ENCODE results near the gene SORBS1. TPM values are rescaled to one million over a fixed set of nuclear protein-coding genes. Genes with fewer than 3 reads are reported as not detected.

SORBS1 gene
- total RNA-seq, 1 donor from 2014 or later: 5.1 TPM

GRCh38 chr10:95401704-95402469 is 159.3 kb downstream of the SORBS1 start:
- H3K9me3 ChIP-seq (ENCODE audit: insufficient read depth, low read depth, low read length): no peaks in the 10 kb centered on the region
- no peak overlapping the region for H2AFZ ChIP-seq (ENCODE audit: low read depth, low read length)
- no peak for FAIRE-seq
- no peak overlapping the region for H3K4me2 ChIP-seq (ENCODE audit: low read length)
- no peak overlapping the region for H3K4me3 Mint-ChIP-seq (ENCODE audit: unreplicated experiment)
- no peaks in the 10 kb centered on the region for H3K79me2 ChIP-seq (ENCODE audit: insufficient read depth, low read length)
- DNase-seq (ENCODE audit: low read depth): no peak
- peaks cover 14% of the 10 kb centered on the region for H3K36me3 Mint-ChIP-seq (ENCODE audit: low read depth, unreplicated experiment)
- H4K20me1 ChIP-seq (ENCODE audit: insufficient read depth, low read length): no peaks in the 10 kb centered on the region
- no peak overlapping the region for H3K9ac ChIP-seq (ENCODE audit: low read length)
- TF ChIP-seq EZH2 (IDR thresholded peaks at IDR 0.05; ENCODE audit: insufficient read depth, low read length): no peak
- TF ChIP-seq CTCF (IDR thresholded peaks at IDR 0.05; ENCODE audit: insufficient read depth, low read depth, low read length): no peak
- no peaks in the 10 kb centered on the region for H3K4me1 ChIP-seq (ENCODE audit: insufficient read depth, low read length)
- H3K27me3 ChIP-seq (ENCODE audit: insufficient read depth, low read length): no peaks in the 10 kb centered on the region
- no peak overlapping the region for H3K27ac ChIP-seq (ENCODE audit: low read depth, low read length)
- H3K4me3 ChIP-seq (ENCODE audit: insufficient read depth, low read depth, low read length): no peak overlapping the region
- no peaks in the 10 kb centered on the region for H3K9me3 Mint-ChIP-seq (ENCODE audit: unreplicated experiment)
- H3K27me3 Mint-ChIP-seq (ENCODE audit: low read depth, unreplicated experiment): peaks cover 5% of the 10 kb centered on the region
- no peak overlapping the region for H3K27ac Mint-ChIP-seq (ENCODE audit: unreplicated experiment)
- H3K4me1 Mint-ChIP-seq (ENCODE audit: low read depth, unreplicated experiment): no peaks in the 10 kb centered on the region
- H3K36me3 ChIP-seq (ENCODE audit: insufficient read depth, low read length): no peaks in the 10 kb centered on the region

GRCh38 chr10:95400787-95401186 is 160.4 kb downstream of the SORBS1 start:
- no peaks in the 10 kb centered on the region for H3K79me2 ChIP-seq (ENCODE audit: insufficient read depth, low read length)
- Mint-ChIP-seq H3K36me3 (ENCODE audit: low read depth, unreplicated experiment) (peaks cover 12% of the 10 kb centered on the region), H3K9me3 (ENCODE audit: unreplicated experiment) (no peaks in the 10 kb centered on the region), H3K4me3 (ENCODE audit: unreplicated experiment) (no peak overlapping the region), H3K4me1 (ENCODE audit: low read depth, unreplicated experiment) (no peaks in the 10 kb centered on the region), H3K27me3 (ENCODE audit: low read depth, unreplicated experiment) (peaks cover 4% of the 10 kb centered on the region), H3K27ac (ENCODE audit: unreplicated experiment) (no peak overlapping the region)
- no peaks in the 10 kb centered on the region for H3K36me3 ChIP-seq (ENCODE audit: insufficient read depth, low read length)
- no peak overlapping the region for H3K9ac ChIP-seq (ENCODE audit: low read length)
- TF ChIP-seq CTCF (IDR thresholded peaks at IDR 0.05; ENCODE audit: insufficient read depth, low read depth, low read length): no peak
- no peak for TF ChIP-seq EZH2 (IDR thresholded peaks at IDR 0.05; ENCODE audit: insufficient read depth, low read length)
- no peaks in the 10 kb centered on the region for H3K4me1 ChIP-seq (ENCODE audit: insufficient read depth, low read length)
- H3K27ac ChIP-seq (ENCODE audit: low read depth, low read length): no peak overlapping the region
- H3K4me2 ChIP-seq (ENCODE audit: low read length): no peak overlapping the region
- FAIRE-seq (no peak), DNase-seq (ENCODE audit: low read depth) (no peak)
- H2AFZ ChIP-seq (ENCODE audit: low read depth, low read length): no peak overlapping the region
- H3K4me3 ChIP-seq (ENCODE audit: insufficient read depth, low read depth, low read length): no peak overlapping the region
- H3K27me3 ChIP-seq (ENCODE audit: insufficient read depth, low read length): no peaks in the 10 kb centered on the region
- no peaks in the 10 kb centered on the region for H4K20me1 ChIP-seq (ENCODE audit: insufficient read depth, low read length)
- H3K9me3 ChIP-seq (ENCODE audit: insufficient read depth, low read depth, low read length): no peaks in the 10 kb centered on the region

- Histone ChIP-seq H3K4me1 (ENCODE audit: insufficient read depth, low read length) (no peaks in the 10 kb centered on the region), H3K79me2 (ENCODE audit: insufficient read depth, low read length) (no peaks in the 10 kb centered on the region), H3K9ac (ENCODE audit: low read length) (no peak overlapping the region), H3K27me3 (ENCODE audit: insufficient read depth, low read length) (no peaks in the 10 kb centered on the region), H2AFZ (ENCODE audit: low read depth, low read length) (no peak overlapping the region), H3K9me3 (ENCODE audit: insufficient read depth, low read depth, low read length) (no peaks in the 10 kb centered on the region), H3K36me3 (ENCODE audit: insufficient read depth, low read length) (no peaks in the 10 kb centered on the region), H3K4me3 (ENCODE audit: insufficient read depth, low read depth, low read length) (no peak overlapping the region), H3K4me2 (ENCODE audit: low read length) (no peak overlapping the region), H4K20me1 (ENCODE audit: insufficient read depth, low read length) (no peaks in the 10 kb centered on the region), H3K27ac (ENCODE audit: low read depth, low read length) (no peak overlapping the region)
- DNase-seq (ENCODE audit: low read depth) (no peak), FAIRE-seq (no peak)
- H3K9me3 Mint-ChIP-seq (ENCODE audit: unreplicated experiment): no peaks in the 10 kb centered on the region
- H3K27me3 Mint-ChIP-seq (ENCODE audit: low read depth, unreplicated experiment): peaks cover 3% of the 10 kb centered on the region
- peaks cover 8% of the 10 kb centered on the region for H3K36me3 Mint-ChIP-seq (ENCODE audit: low read depth, unreplicated experiment)
- TF ChIP-seq CTCF (IDR thresholded peaks at IDR 0.05; ENCODE audit: insufficient read depth, low read depth, low read length) (no peak), EZH2 (IDR thresholded peaks at IDR 0.05; ENCODE audit: insufficient read depth, low read length) (no peak)
- peaks cover 3% of the 10 kb centered on the region for H3K4me1 Mint-ChIP-seq (ENCODE audit: low read depth, unreplicated experiment)
- H3K4me3 Mint-ChIP-seq (ENCODE audit: unreplicated experiment): no peak overlapping the region
- no peak overlapping the region for H3K27ac Mint-ChIP-seq (ENCODE audit: unreplicated experiment)
These were observed 162.0 kb downstream of the SORBS1 start for GRCh38 chr10:95399183-95399582.

All from astrocyte (in vitro differentiated cells and primary cell).